GM04503 (cell line): ENCODE measurements around the gene URM1.

Source experiments
- DNase-seq: peaks from one replicate; pipeline ENCODE4 v3.0.0-alpha.2; 2012; ENCODE audit warnings: low read depth

URM1 gene

GRCh38 chr9:128349125-128349524 lies 22.0 kb upstream of the URM1 start:
- DNase-seq = no peak

GRCh38 chr9:128349772-128350171 lies 21.4 kb upstream of the URM1 start:
- DNase-seq = no peak

GRCh38 chr9:128355451-128355850 lies 15.7 kb upstream of the URM1 start:
- DNase-seq = no peak

- DNase-seq = no peak
These were observed 13.1 kb upstream of the URM1 start for GRCh38 chr9:128358090-128358489.

- no peak for DNase-seq
These were observed 12.3 kb upstream of the URM1 start for GRCh38 chr9:128358861-128359260.

- DNase-seq = no peak
These were observed 10.3 kb upstream of the URM1 start for GRCh38 chr9:128360826-128361225.

GRCh38 chr9:128361296-128361985 lies 9.7 kb upstream of the URM1 start:
- no peak for DNase-seq

- DNase-seq = peak; percentile 46
These were observed 9.1 kb upstream of the URM1 start for GRCh38 chr9:128361986-128362646.

GRCh38 chr9:128362774-128363173 lies 8.4 kb upstream of the URM1 start:
- DNase-seq = no peak

- DNase-seq = no peak
These were observed 5.6 kb upstream of the URM1 start for GRCh38 chr9:128365525-128365924.

- DNase-seq = no peak
These were observed 2.0 kb upstream of the URM1 start for GRCh38 chr9:128369024-128369706.

- DNase-seq = no peak
These were observed 815 bp upstream of the URM1 start for GRCh38 chr9:128370367-128370751.

- no peak for DNase-seq
These were observed 500 bp downstream of the URM1 start for GRCh38 chr9:128371630-128372117.

GRCh38 chr9:128372188-128372641 lies 1.0 kb downstream of the URM1 start:
- no peak for DNase-seq

- no peak for DNase-seq
These were observed 1.6 kb downstream of the URM1 start for GRCh38 chr9:128372784-128373183.

GRCh38 chr9:128374221-128374675 lies 3.1 kb downstream of the URM1 start:
- DNase-seq = no peak

- DNase-seq = no peak
These were observed 4.7 kb downstream of the URM1 start for GRCh38 chr9:128375865-128376264.

- DNase-seq = no peak
These were observed 11.1 kb downstream of the URM1 start for GRCh38 chr9:128382261-128382660.

- DNase-seq = no peak
These were observed 12.0 kb downstream of the URM1 start for GRCh38 chr9:128383007-128383753.

GRCh38 chr9:128383791-128384190 lies 12.6 kb downstream of the URM1 start:
- DNase-seq = no peak

GRCh38 chr9:128384801-128385495 lies 13.8 kb downstream of the URM1 start:
- DNase-seq = no peak
